NCI-H187 (cell line): ENCODE results near the gene DLGAP1.

ENCODE experiments used
- DNase-seq, 2 experiments: peaks; one replicate each; lab custom pipeline; 2025; lab: John Stamatoyannopoulos, UW

Gene DLGAP1

DNA sequence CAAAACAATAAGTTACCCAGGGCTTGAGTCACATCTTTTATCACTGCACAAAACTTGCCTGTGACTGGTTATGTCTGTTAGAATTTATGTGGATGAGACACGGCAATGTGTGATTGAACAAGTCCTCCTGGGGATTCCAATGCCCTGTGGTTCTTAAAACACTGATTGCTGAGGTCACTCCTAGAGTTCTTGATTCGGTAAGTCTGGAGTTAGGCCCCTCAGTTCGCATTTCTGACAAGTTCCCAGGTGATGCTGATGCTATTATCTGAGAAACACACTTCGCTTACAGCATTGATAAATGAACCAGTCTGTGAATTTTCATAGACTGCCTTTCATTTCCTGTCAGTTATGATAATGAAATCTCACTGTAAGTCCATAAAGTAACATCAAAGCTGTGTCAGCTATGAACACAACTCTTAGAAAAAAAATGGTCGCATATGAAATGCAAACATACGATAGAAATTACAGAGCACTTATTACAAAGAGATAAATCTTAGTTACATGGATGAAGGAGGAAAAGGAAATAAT lies 214.0 kb downstream of the DLGAP1 start:
- DNase-seq: no peak

- no peak for DNase-seq
Observed at GRCh38 chr18:4238966-4239365, 216.1 kb downstream of the DLGAP1 start.

DNA sequence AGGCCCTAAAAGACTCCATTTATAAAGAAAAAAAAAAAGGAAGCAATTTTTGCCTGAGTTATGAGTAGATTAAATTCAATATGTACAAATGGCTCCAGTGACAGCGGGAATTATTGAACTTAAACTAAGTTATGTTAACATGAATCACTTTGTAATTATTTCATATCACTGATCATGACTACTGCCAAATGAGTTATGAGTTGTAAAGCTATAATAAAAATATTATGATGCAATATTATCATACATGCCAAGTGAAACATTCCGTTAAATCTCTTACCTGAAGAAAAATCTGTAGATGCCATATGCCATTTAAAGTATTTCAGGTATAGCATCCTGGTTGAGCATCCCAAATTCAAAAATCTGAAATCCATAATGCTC lies 217.5 kb downstream of the DLGAP1 start:
- DNase-seq: no peak

- no peak for DNase-seq
Observed at GRCh38 chr18:4236940-4237663, 218.0 kb downstream of the DLGAP1 start.

DNA sequence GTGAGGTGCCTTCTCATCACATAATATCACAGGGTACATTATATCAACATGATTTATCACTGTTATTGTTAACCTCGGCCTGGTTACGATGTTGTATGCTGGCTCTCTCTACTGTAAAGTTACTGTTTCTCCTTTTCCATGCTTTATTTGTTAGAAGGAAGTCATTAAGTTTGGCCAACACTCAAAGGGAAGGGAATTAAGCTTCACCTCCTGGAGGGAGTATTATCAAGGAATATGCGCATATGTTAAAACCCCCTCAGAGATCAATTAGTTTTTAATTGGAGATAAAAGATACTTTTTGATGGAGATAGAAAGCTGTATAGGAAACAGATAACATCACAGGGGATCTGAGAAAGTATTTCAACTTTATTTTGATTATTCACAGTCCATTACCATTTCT lies 221.6 kb downstream of the DLGAP1 start:
- no peak for DNase-seq

GRCh38 chr18:4232656-4233055 lies 222.5 kb downstream of the DLGAP1 start:
- DNase-seq: no peak

DNA sequence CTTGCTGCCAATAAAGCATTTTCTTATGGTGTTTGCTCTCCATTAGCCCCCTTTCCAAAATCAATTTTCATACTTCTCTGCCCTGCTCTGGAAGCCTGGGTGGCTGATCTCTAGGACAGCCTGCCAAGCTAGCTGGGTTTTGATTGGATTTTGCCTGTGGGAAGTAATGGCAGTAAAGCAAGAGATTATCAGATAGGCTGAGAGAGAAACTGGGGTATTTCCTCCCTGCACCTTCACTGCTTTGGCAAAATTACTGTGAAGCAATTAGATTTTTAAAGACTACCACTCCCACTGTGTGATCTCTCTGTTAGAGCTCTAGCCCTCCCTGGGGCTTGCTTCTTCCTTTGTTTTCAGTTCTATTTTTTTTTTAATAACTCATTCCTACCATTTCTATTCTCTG lies 223.8 kb downstream of the DLGAP1 start:
- DNase-seq: no peak

- DNase-seq: no peak
Observed at GRCh38 chr18:4230450-4231168, 224.5 kb downstream of the DLGAP1 start.

- no peak for DNase-seq
Observed at GRCh38 chr18:4224031-4224704, 230.9 kb downstream of the DLGAP1 start.

DNA sequence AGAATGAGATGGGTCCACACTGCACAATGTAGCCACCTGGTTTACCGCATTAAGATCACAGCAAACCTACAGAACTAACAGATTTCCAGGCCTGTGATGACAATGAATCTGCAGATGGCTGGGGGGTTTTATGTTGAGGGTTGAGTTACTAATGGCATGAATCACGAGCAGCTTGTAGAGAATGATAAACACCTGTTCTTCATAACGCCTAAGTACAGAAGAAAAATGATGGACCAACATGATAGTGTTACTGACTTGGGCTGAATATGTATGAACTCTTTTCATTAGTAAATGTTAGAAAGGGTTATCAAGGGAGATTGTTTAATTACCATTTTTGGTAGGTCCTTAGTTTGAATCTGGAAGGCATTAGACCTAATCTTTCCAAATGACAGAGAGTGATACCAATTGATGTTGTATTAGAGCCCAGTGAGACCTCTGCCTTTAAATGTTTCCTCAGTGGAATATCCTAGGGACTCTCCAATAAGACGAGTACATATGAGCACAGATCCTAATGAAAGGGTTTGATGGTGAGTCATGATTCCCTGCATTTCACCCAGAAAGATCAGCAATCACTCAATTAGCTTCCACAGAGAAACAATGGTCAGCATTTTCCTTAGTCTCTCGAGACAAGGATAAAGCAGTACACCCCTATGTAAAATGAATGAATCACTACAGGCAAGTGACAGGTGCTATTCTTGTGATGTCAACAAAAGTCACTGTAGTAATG lies 243.8 kb downstream of the DLGAP1 start:
- DNase-seq: no peak

- no peak for DNase-seq
Observed at GRCh38 chr18:4208366-4208765, 246.7 kb downstream of the DLGAP1 start.

- no peak for DNase-seq
Observed at GRCh38 chr18:4207383-4207985, 247.6 kb downstream of the DLGAP1 start.

DNA sequence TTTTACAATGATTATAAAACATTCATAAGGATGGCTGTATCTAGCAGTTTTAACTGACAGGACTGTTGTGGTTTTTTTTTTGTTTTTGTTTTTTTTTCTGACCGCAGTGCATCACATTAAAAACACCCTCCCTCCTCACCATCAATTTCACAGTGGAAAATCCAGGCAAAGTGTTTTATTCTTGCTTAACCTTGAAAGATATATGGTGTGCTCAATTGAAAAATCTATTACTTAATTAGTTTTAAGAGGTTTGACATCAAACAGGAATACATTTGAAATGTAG lies 250.7 kb downstream of the DLGAP1 start:
- DNase-seq: no peak

DNA sequence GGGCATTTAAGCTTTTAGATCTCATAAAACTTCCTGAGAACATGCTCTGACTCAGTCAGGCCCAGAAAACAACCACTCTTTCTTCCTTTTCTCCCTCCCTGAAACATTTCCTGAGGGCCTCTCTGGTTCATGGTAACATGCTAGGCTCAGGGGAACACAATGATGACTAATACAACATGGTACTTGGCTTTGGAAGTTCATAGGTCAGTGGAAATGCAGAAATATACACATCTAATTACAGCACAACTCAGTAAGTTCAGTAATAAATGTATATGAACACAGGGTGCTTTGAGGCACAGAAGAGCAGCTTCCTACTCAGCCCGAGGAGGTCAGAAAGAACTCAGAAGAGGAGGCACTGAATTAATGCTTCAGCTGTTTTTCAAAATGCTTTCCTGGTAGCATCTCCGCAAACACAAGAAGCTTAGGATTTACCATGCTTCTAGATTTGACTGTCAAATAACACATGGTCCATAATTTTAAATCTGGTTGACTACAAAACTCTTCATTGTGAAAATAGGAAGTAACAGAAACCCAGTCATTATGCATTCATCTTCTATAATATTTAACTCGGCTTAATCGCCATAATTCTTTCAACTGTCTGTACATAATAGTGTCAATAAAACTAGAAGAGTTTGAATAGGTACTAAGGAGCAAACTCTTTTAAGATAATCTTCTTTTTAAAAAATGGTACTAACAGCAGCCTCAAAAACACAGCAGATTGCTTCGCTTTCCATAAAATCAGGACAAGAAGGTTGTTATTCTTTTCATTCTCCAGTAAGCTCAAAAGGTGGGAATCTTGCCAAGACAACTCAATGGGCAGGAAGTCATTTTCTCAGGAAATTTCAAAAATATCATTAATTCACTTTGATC lies 251.3 kb downstream of the DLGAP1 start:
- no peak for DNase-seq

- DNase-seq: no peak
Observed at GRCh38 chr18:4200399-4200798, 254.7 kb downstream of the DLGAP1 start.

GRCh38 chr18:4198956-4199355 lies 256.2 kb downstream of the DLGAP1 start:
- DNase-seq: no peak

DNA sequence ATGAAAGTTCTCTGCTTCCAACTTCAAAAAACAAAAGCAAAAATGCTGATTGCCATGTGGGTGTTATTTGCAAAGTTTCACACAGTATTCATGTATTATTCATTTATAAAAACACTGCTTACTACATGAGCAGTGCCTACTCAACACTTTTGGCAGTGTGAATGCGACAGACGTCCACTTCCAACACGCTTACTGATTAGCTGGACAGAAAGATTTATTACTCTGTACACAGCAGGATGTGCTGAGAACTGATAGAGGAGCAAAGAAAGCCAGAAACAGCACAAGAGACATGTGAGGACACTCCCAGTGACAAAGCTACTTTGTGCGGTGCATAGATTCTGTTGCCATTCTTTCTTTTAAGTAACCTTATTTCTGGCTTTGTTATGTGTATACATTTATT lies 258.8 kb downstream of the DLGAP1 start:
- DNase-seq: no peak

DNA sequence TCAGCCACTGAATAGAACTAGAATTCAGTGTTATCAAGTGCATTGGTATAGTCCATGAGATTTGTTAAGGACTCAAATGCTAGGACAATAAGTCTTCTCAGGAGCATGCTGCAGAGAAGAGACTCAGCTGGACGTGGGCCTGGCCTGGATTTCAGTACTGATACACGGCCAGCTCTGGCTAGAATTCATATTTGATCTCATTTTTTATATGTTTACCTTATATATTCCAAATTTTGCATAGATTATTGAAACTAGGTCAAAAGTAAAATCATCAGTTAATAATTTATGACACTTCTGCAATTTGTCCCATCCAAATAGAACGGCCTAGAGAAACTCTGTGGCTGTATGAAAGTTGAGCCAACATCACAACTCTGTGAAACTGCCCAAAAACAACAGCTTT lies 262.0 kb downstream of the DLGAP1 start:
- no peak for DNase-seq

GRCh38 chr18:4181882-4182568 lies 273.1 kb downstream of the DLGAP1 start:
- no peak for DNase-seq

GRCh38 chr18:4181086-4181485 lies 274.0 kb downstream of the DLGAP1 start:
- no peak for DNase-seq
